ENCODE results near the gene PSD4. TPM values are rescaled to one million over a fixed set of nuclear protein-coding genes. Genes with fewer than 3 reads are reported as not detected.

The PSD4 gene
- total and polyA plus RNA-seq, 2 of the 8 experiments (the other 6 are each of a cell fraction or from before 2014, with no cell fraction given): 0.53 to 1.2 TPM

DNA sequence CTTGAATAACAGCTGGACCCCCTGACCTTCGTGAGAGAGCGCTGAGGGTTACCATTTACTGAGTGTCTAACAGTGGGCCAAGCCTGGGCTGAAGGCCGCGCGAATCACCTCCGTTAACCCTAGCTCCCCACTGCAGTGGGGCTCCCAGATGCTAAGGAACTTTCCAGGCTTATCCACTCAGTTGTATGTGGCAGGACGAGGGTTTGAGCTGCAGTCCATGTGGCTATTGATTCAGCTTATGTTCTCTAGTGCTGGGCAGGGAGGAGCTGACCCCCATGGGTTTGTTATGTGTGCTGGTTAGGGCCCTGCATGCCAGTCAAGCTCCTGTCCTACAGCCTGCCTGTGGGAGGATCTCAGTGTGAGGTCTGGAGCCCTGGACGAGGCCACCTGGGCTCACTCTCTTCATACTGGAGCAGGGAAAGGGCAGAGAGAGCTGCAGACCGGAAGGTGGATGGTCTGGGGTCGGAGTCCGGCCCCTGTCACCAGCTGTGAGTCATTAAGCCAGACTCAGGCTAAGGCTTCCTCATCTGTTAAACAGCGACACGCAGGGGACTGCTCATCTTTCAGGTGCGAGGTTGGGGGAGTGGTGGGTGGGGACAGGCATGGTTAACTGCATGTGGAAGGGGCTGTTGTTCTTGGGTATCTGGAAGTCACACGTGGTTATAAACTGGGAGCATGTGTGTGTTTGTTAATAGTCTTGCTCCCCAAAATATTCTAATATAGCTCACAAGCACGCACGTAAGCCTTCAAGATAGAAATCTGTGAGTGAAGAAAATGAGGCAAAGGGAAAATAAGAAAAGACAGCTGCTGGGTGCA is 6.6 kb downstream of the PSD4 start (continued):
- TF ChIP-seq, protein P1, sequence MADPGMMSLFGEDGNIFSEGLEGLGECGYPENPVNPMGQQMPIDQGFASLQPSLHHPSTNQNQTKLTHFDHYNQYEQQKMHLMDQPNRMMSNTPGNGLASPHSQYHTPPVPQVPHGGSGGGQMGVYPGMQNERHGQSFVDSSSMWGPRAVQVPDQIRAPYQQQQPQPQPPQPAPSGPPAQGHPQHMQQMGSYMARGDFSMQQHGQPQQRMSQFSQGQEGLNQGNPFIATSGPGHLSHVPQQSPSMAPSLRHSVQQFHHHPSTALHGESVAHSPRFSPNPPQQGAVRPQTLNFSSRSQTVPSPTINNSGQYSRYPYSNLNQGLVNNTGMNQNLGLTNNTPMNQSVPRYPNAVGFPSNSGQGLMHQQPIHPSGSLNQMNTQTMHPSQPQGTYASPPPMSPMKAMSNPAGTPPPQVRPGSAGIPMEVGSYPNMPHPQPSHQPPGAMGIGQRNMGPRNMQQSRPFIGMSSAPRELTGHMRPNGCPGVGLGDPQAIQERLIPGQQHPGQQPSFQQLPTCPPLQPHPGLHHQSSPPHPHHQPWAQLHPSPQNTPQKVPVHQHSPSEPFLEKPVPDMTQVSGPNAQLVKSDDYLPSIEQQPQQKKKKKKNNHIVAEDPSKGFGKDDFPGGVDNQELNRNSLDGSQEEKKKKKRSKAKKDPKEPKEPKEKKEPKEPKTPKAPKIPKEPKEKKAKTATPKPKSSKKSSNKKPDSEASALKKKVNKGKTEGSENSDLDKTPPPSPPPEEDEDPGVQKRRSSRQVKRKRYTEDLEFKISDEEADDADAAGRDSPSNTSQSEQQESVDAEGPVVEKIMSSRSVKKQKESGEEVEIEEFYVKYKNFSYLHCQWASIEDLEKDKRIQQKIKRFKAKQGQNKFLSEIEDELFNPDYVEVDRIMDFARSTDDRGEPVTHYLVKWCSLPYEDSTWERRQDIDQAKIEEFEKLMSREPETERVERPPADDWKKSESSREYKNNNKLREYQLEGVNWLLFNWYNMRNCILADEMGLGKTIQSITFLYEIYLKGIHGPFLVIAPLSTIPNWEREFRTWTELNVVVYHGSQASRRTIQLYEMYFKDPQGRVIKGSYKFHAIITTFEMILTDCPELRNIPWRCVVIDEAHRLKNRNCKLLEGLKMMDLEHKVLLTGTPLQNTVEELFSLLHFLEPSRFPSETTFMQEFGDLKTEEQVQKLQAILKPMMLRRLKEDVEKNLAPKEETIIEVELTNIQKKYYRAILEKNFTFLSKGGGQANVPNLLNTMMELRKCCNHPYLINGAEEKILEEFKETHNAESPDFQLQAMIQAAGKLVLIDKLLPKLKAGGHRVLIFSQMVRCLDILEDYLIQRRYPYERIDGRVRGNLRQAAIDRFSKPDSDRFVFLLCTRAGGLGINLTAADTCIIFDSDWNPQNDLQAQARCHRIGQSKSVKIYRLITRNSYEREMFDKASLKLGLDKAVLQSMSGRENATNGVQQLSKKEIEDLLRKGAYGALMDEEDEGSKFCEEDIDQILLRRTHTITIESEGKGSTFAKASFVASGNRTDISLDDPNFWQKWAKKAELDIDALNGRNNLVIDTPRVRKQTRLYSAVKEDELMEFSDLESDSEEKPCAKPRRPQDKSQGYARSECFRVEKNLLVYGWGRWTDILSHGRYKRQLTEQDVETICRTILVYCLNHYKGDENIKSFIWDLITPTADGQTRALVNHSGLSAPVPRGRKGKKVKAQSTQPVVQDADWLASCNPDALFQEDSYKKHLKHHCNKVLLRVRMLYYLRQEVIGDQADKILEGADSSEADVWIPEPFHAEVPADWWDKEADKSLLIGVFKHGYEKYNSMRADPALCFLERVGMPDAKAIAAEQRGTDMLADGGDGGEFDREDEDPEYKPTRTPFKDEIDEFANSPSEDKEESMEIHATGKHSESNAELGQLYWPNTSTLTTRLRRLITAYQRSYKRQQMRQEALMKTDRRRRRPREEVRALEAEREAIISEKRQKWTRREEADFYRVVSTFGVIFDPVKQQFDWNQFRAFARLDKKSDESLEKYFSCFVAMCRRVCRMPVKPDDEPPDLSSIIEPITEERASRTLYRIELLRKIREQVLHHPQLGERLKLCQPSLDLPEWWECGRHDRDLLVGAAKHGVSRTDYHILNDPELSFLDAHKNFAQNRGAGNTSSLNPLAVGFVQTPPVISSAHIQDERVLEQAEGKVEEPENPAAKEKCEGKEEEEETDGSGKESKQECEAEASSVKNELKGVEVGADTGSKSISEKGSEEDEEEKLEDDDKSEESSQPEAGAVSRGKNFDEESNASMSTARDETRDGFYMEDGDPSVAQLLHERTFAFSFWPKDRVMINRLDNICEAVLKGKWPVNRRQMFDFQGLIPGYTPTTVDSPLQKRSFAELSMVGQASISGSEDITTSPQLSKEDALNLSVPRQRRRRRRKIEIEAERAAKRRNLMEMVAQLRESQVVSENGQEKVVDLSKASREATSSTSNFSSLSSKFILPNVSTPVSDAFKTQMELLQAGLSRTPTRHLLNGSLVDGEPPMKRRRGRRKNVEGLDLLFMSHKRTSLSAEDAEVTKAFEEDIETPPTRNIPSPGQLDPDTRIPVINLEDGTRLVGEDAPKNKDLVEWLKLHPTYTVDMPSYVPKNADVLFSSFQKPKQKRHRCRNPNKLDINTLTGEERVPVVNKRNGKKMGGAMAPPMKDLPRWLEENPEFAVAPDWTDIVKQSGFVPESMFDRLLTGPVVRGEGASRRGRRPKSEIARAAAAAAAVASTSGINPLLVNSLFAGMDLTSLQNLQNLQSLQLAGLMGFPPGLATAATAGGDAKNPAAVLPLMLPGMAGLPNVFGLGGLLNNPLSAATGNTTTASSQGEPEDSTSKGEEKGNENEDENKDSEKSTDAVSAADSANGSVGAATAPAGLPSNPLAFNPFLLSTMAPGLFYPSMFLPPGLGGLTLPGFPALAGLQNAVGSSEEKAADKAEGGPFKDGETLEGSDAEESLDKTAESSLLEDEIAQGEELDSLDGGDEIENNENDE (IDR thresholded peaks at IDR 0.05; ENCODE audit: insufficient replicate concordance, low read length): no peak
- TF ChIP-seq POLR2A (IDR thresholded peaks at IDR 0.05; ENCODE audit: control extremely low read depth in 1 of 2, low read depth in 2 of 2, low read length in 2 of 2) (no peak), KDM4A (IDR thresholded peaks at IDR 0.05; ENCODE audit: low read depth, low read length, severe bottlenecking) (no peak), CBX5 (IDR thresholded peaks at IDR 0.05; ENCODE audit: low read depth, low read length) (no peak), EGR1 (IDR thresholded peaks at IDR 0.05; ENCODE audit: borderline replicate concordance, low read depth, low read length) (no peak), NANOG (IDR thresholded peaks at IDR 0.05; ENCODE audit: insufficient read depth, low read depth, low read length, poor library complexity, severe bottlenecking) (no peak), POU5F1 (IDR thresholded peaks at IDR 0.05; ENCODE audit: low read depth, low read length) (no peak), SP4 (IDR thresholded peaks at IDR 0.05; ENCODE audit: low read length) (no peak)
